HG02852 (cell line): Measurements from ENCODE around the gene LRRN3.

Source experiments
- ATAC-seq: cut with Tn5 transposase; IDR thresholded peaks from one replicate; pipeline ENCODE4 v1.9.1; 2021; ENCODE audit warnings: mild to moderate bottlenecking, moderate library complexity; ENCODE audit not compliant: unreplicated experiment

Gene LRRN3

GRCh38 chr7:111104710-111105109 lies 13.8 kb downstream of the LRRN3 start:
- ATAC-seq: peak; percentile 48

GRCh38 chr7:111105269-111105668 lies 14.3 kb downstream of the LRRN3 start:
- no peak for ATAC-seq

GRCh38 chr7:111107579-111107978 lies 16.7 kb downstream of the LRRN3 start:
- ATAC-seq: no peak

- no peak for ATAC-seq
Measured at GRCh38 chr7:111108000-111108399, 17.1 kb downstream of the LRRN3 start.

- no peak for ATAC-seq
Measured at GRCh38 chr7:111108496-111108895, 17.6 kb downstream of the LRRN3 start.

- no peak for ATAC-seq
Measured at GRCh38 chr7:111112439-111112838, 21.5 kb downstream of the LRRN3 start.

GRCh38 chr7:111113263-111114017 lies 22.5 kb downstream of the LRRN3 start:
- ATAC-seq: peak; percentile 80

- no peak for ATAC-seq
Measured at GRCh38 chr7:111115966-111116365, 25.0 kb downstream of the LRRN3 start.

- no peak for ATAC-seq
Measured at GRCh38 chr7:111126987-111127386, 36.1 kb downstream of the LRRN3 start.

GRCh38 chr7:111129435-111129834 lies 38.5 kb downstream of the LRRN3 start:
- no peak for ATAC-seq

GRCh38 chr7:111132833-111133232 lies 41.9 kb downstream of the LRRN3 start:
- ATAC-seq: no peak

- peak; percentile 82 for ATAC-seq
Measured at GRCh38 chr7:111137296-111138192, 46.6 kb downstream of the LRRN3 start.

- ATAC-seq: peak; percentile 96
Measured at GRCh38 chr7:111138193-111138569, 47.3 kb downstream of the LRRN3 start.

- ATAC-seq: no peak
Measured at GRCh38 chr7:111138586-111138985, 47.7 kb downstream of the LRRN3 start.

- no peak for ATAC-seq
Measured at GRCh38 chr7:111140091-111140865, 49.4 kb downstream of the LRRN3 start.

GRCh38 chr7:111145472-111145871 lies 54.5 kb downstream of the LRRN3 start:
- no peak for ATAC-seq

- ATAC-seq: no peak
Measured at GRCh38 chr7:111146136-111146535, 55.2 kb downstream of the LRRN3 start.

GRCh38 chr7:111147708-111148533 lies 57.0 kb downstream of the LRRN3 start:
- ATAC-seq: no peak

- ATAC-seq: no peak
Measured at GRCh38 chr7:111150709-111151108, 59.8 kb downstream of the LRRN3 start.

GRCh38 chr7:111159426-111159825 lies 68.5 kb downstream of the LRRN3 start:
- no peak for ATAC-seq
